IPS DF 4.7 (cell line): ENCODE data around the gene CHST9.

ENCODE experiments used
- DNase-seq: peaks from one replicate; pipeline ENCODE4 v3.0.0-alpha.2; 2013; ENCODE audit warnings: low spot score; ENCODE audit errors: extremely low read depth

Gene CHST9

GRCh38 chr18:26867471-26867870 is 317.6 kb downstream of the CHST9 start:
- no peak for DNase-seq

GRCh38 chr18:26865557-26865956 is 319.6 kb downstream of the CHST9 start, which contains the start of gene AQP4:
TSS of gene AQP4 (minus strand) at chr18:26865707. CDS start at chr18:26865689, 18 bp downstream.
- no peak for DNase-seq

GRCh38 chr18:26864658-26865057 is 320.4 kb downstream of the CHST9 start:
- no peak for DNase-seq

GRCh38 chr18:26863921-26864497 is 321.1 kb downstream of the CHST9 start:
- DNase-seq, result no peak

GRCh38 chr18:26863122-26863879 is 321.8 kb downstream of the CHST9 start:
- no peak for DNase-seq

- DNase-seq, result no peak
These were observed 323.0 kb downstream of the CHST9 start for GRCh38 chr18:26862084-26862483.
